IPS DF 4.7 (cell line): Measurements from ENCODE around the gene CDK15.

Experiments
- DNase-seq: peaks from one replicate; pipeline ENCODE4 v3.0.0-alpha.2; 2013; ENCODE audit warnings: low spot score; ENCODE audit errors: extremely low read depth

Gene CDK15

GRCh38 chr2:201908901-201909300 lies 102.6 kb downstream of the CDK15 start:
- no peak for DNase-seq

- DNase-seq: no peak
These were observed 103.0 kb downstream of the CDK15 start for GRCh38 chr2:201909348-201909747.

DNA sequence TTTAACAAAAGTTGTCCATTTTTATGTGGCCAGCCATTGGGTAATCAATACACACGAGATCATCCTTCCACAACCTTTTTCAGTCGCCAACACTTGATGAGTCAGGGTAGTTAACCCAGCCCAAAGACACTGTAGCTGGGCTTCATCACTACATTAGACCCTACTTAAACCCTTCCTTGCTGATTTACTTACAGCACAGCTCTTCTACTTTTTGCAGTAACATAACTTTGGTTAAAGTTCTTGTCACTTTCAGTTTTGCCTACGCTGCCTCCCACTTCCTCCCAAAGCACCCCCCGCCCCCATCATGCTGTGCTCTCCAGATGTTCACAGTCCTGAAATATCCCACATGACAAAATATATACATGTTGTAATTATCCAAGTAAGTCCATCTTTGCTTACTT lies 103.6 kb downstream of the CDK15 start:
- no peak for DNase-seq

DNA sequence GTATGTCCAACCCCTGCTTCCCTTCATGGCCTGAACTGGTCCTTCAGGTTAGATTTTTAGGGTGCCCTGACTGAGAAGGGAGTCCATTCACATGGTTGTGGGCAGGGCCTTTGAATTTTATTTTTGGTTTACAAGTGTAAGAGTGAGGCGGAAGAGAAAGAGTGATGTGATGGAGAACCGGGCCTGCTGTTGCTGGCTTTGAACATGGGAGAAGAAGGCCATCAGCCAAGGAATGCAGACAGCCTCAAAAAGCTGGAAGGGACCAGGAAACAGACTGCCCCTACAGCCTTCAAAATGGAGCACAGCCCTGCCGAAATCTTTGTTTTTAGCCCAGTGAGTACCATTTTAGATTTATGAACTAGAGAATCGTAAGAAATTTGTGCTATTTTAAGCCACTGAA lies 105.0 kb downstream of the CDK15 start:
- DNase-seq: no peak

DNA sequence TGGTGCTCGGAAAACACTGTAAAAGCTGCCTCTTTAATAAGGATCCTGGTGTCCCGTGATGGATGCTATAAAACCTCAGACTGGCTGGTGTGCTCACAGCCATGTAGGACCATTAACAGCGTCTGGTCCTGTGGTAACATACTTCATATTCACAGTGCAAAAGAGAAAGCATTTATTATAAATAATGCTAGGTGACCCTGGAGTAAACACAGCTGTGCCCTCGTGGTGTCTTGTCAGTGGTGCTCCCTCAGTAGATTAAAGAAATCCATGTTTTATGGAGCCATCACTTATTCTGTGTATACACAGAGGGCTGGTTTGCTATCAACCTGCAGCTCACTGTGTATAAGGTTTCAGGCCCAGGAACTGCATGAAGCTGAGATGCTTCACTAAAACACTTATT lies 106.9 kb downstream of the CDK15 start:
- no peak for DNase-seq

DNA sequence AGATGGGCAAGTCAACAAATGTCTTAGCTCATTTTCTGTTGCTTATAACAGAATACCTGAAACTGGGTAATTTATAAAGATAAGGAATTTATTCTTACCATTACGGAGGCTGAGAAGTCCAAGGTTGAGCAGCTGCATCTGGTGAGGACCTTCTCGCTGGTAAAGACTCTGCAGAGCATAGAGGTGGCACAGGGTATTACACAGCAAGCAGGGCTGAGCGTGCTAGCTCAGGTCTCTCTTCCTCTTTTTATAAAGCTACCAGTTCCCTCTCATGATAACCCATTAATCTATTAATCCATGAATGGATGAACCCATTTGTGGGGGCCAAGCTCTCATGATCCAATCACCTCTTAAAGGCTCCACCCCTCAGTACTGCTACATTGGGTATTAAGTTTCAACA lies 109.1 kb downstream of the CDK15 start:
- no peak for DNase-seq

DNA sequence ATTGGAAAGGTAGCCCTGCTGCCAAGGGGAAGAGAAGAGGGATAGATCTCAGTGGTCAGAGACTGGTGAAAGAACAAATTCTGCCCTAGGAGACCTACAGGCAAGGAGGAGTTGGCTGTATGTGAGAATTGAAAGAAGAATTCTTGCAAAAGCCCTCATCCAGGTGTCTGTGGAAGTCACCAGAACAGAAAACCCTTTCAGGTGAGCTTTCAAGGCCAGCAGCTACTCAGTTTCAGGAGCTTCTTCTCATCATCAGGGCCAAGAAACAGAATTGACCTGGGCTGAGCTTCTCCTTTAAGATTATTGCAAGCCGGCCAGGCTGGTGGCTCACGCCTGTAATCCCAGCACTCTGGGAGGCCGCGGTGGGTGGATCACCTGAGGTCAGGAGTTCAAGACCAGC lies 110.2 kb downstream of the CDK15 start:
- DNase-seq: no peak

DNA sequence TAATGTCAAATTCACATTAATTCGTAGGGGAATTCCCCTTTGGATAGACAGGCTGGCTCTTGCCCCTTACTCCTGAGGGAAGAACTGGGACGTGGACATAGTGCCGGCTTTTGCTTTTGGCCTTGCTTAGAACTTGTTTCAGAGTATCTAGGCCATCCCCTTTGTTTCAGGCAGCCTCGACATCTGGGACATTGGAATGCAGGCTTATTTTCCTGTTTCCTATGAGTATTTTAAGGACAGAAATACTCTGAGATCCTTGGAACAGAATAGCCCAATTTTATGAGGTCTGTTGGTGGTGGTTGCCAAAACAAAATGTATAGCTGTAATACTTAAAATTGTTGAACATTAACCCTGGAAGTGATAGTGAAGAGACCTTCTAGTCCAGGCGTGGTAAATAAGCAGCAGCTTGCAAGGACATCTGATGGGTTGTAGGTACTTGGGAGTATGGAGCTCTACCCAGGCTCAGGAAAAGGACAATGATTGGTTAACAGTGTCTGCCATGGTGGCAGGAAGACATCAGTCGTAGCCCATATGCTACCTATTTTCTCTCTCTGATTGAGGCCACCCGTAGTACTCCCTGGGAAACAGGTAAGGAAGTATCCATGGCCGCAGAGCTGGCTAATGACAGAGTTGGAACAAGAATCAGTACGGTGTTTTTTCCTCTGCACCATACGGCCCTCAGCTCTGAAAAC lies 112.4 kb downstream of the CDK15 start:
- DNase-seq: no peak

DNA sequence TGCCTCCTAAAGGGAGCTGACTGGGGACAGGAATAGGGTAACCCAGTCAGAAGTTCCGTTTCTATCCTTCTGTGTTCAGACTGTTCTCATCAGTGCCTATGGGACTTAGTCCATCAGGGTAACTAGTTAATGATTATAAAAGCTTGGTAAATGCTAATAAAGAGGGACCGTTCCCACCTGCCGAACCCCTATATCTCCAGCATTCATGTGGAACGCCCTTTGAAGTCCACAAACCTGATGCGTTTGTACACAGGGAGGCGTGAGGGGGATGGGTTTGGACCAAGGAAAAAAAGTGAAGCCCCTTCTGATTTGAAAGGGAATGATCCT lies 112.9 kb downstream of the CDK15 start:
- DNase-seq: no peak

DNA sequence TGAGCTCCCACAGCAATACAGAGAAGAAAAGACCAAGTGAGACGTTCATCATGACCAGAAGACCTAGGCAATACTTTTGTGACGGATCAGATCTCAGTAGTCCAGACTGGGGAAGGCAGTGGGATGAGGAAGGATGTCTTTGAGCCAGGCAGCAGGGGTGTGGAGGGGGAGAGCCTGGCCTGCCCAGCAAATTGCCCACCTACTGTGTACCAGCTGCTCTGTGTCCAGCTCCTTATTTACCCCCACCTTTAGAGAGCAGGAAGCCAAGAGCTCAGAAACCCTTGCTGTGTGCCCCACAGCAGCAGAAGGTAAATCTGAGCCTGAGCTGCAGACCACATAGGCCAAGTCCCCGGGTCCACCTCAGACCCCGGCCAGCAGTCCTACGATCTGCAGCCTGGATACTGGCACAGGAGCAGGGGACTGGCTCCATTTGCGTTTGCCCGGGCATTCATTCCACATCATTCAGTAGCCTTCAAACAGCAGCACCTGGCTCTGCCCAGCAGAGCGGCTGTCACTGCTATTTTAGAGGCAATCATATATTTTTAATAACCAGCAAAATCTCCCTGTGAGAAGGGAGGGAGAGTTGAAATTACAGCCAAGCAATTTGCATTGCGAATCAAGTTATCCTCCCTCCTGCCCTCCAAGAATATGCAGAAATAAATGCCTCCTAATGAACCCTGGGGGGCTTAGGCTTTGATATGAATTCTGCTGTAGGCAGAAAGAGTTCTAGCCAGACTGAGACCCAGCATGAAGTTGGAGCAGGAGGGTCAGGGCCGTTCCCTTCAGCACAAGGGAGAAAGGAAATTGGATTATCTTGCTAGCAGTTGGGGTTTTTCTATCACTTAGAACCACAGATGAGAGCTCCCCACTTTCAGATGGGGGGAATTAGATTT lies 117.3 kb downstream of the CDK15 start:
- no peak for DNase-seq

DNA sequence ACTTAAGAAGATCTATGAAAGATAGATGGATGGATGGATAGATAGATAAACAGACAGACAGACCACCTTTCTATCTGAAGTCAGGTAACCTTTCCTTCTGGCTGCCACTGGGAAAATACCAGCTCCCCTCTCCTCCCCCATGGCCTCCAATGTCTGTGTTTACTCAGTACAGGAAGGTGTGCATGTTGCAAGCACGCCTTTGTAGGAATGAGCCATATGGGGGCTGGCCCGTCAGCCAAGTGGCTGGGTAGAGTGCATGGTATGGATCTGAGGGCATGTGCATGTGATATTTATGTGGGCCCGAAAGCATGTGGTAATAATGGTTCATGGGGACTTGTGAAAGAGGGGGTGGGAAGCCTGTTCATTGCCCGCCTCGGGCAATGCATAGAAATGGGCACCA lies 118.1 kb downstream of the CDK15 start:
- DNase-seq: no peak

DNA sequence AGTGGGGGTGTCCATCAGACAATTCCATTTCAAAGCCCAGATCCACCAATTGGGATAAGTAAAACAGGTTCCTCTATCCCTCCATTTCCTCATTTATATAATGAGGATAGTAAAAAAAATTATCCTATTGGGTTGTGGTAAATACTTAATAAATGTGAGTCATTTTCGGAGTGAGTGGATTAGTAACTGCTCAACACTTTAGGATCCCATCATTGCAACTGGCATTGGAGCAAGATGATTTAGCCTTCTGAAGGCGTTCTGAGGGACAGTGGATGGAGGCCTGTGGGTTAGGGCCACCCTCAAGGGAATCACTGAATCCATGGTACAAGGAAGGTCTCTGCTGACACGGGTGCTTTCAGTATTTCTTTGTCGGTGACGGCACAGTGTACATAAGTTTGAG lies 118.7 kb downstream of the CDK15 start:
- DNase-seq: no peak

GRCh38 chr2:201926067-201926466 lies 119.7 kb downstream of the CDK15 start:
- DNase-seq: no peak

- no peak for DNase-seq
These were observed 122.0 kb downstream of the CDK15 start for GRCh38 chr2:201928363-201928762.

- DNase-seq: no peak
These were observed 123.1 kb downstream of the CDK15 start for GRCh38 chr2:201929281-201930026.

- DNase-seq: no peak
These were observed 123.7 kb downstream of the CDK15 start for GRCh38 chr2:201930043-201930442.

GRCh38 chr2:201930831-201931230 lies 124.5 kb downstream of the CDK15 start:
- DNase-seq: no peak

- no peak for DNase-seq
These were observed 125.1 kb downstream of the CDK15 start for GRCh38 chr2:201931475-201931874.

DNA sequence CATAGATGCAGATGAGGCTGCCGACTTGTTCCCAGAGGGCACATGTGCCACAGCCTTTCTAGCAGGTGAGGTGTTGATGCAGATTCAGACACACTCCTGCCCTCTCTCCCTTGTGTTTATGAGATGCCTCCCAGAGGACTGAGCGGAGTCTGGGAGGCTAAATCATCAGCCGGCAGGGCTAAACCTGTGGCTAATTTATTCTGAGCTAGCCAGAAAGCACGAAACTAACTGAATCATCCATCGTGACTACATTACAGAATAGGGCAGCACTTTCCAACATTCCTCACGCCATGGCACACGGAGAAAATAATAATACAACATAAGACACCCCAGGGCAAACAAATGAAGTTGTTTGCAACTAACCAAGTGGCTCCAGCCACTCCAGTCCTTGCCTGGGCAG lies 125.6 kb downstream of the CDK15 start:
- no peak for DNase-seq

- no peak for DNase-seq
These were observed 126.2 kb downstream of the CDK15 start for GRCh38 chr2:201932511-201932910.

DNA sequence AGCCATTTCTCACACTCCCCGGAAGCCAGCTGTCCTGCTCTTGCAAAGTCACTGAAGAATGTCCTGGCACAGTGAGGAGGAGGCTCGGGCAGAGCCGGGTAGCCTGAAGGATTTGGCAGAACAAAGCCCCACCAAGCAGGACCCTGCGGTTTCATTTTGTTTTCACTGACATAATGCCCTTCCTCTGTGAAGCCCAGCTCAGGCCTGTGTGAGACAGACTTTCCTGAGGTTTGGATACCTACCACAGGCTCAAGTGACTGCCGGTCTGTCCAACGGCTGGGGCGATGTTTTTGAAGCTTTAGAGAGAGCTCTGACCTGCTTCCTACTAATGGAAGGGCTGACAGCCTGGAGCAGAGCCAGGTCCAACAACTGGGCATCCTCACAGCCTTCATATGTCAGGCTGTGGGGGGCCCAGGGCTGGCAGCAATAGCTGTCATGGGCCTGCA lies 127.5 kb downstream of the CDK15 start:
- no peak for DNase-seq

- DNase-seq: no peak
These were observed 130.5 kb downstream of the CDK15 start for GRCh38 chr2:201936817-201937216.
